ENCODE results near the gene LASP1NB.

- no peak for TF ChIP-seq POLR2A (IDR thresholded peaks at IDR 0.05; ENCODE audit: low read depth, low read length)
- TF ChIP-seq CTCF (conservative IDR thresholded peaks at IDR 0.05; ENCODE audit: low read depth, low read length), result no peak
- no peak for TF ChIP-seq CHD1 (IDR thresholded peaks at IDR 0.05; ENCODE audit: low read depth, low read length)
- no peak for TF ChIP-seq NFE2L2 (IDR thresholded peaks at IDR 0.05; ENCODE audit: low read depth, low read length)
- no peak for TF ChIP-seq RCOR1 (IDR thresholded peaks at IDR 0.05; ENCODE audit: insufficient replicate concordance, low read length)
Observed at GRCh38 chr17:38898291-38898679, 27.1 kb upstream of the LASP1NB start.

Measured in IMR-90 (cell line).